K562 (cell line): Measurements from ENCODE around the gene HOXA11. TPM values are rescaled to one million over a fixed set of nuclear protein-coding genes. Genes with fewer than 3 reads are reported as not detected.
A peak's percentile ranks its signal among the peaks of the same experiment; 100 is the strongest.

Experiments
- ATAC-seq: fragments of 200-7000 bp; cut with Tn5 transposase; 3 replicates; pipeline ENCODE4 v1.9.1; 2020; ENCODE audit warnings: moderate library complexity
- BruUV-seq: library from RNA; stranded (reverse); fragments of 400-500 nt; replicated peaks from 2 replicates; lab custom pipeline; 2021; lab: Mats Ljungman, UMichigan
- CTCF ChIA-PET: fragments of 300-600 bp; formaldehyde crosslinking; extraction: SDS; loops from one replicate; lab custom pipeline; 2021; ENCODE audit warnings: low intra/inter-chr PET ratio; lab: Yijun Ruan, JAX
- POLR2A ChIA-PET: fragments of 300-600, 350-650 bp; sonication (Branson Sonifier 250); formaldehyde crosslinking; extraction: SDS; loops from one replicate; lab custom pipeline; 2021; ENCODE audit warnings: antibody characterized with exemption, inconsistent platforms; lab: Yijun Ruan, JAX
- DNase-seq, 4 experiments: peaks; one replicate each; pipeline versions ENCODE4 v3.0.0 to v3.0.0-alpha.2; 2011 to 2018; ENCODE audit warnings: low spot score in 3 of 4, mixed read lengths in 3 of 4; ENCODE audit errors: extremely low read depth in 1 of 4
- FAIRE-seq: peaks from 2 replicates; lab custom pipeline; 2011; peaks lifted over from hg19 to GRCh38; lab: Jason Lieb, UNC
- H2AFZ ChIP-seq: 2 replicates; pipeline ENCODE4 v1.6.0; 2011; ENCODE audit warnings: low read depth, low read length, control low read depth, inconsistent platforms
- H3K27ac ChIP-seq: fragments of 200-600 bp; 3 replicates; pipeline ENCODE4 v1.8.0; 2011; ENCODE audit warnings: low read depth, mild to moderate bottlenecking, control low read depth, inconsistent platforms, low read length, moderate library complexity, mixed read lengths; ENCODE audit errors: extremely low read depth
- H3K27me3 ChIP-seq, 2 experiments: fragments of 300-600 bp in 1 of 2; 2 replicates in 1 of 2; 3 replicates in 1 of 2; pipeline versions ENCODE4 v1.6.0 to v1.8.0; 2011; ENCODE audit warnings: inconsistent platforms in 2 of 2, low read length in 2 of 2, mild to moderate bottlenecking in 1 of 2, mixed read lengths in 1 of 2, moderate library complexity in 1 of 2; ENCODE audit not compliant: control insufficient read depth in 2 of 2, insufficient read depth in 2 of 2
- H3K36me3 ChIP-seq: fragments of 300-600 bp; 3 replicates; pipeline ENCODE4 v1.8.0; 2011; ENCODE audit warnings: mild to moderate bottlenecking, low read length, inconsistent platforms; ENCODE audit not compliant: control insufficient read depth, insufficient read depth
- H3K4me1 ChIP-seq, 2 experiments: fragments of 200-600 bp in 1 of 2; replicated peaks in 1 of 2; 2 replicates in 1 of 2; 3 replicates in 1 of 2; pipeline versions ENCODE4 v1.5.1 to v1.8.0; 2011; ENCODE audit warnings: inconsistent platforms in 2 of 2, low read length in 2 of 2, mild to moderate bottlenecking in 1 of 2, mixed read lengths in 1 of 2, moderate library complexity in 1 of 2; ENCODE audit not compliant: control insufficient read depth in 2 of 2, insufficient read depth in 2 of 2
- H3K4me2 ChIP-seq: 2 replicates; pipeline ENCODE4 v1.6.1; 2011; ENCODE audit warnings: low read length, control low read depth, inconsistent platforms, mixed read lengths; ENCODE audit not compliant: insufficient read depth
- H3K4me3 ChIP-seq: fragments of 200-600 bp; sonication (generic), shearing (Covaris generic); 2 replicates; pipeline ENCODE4 v1.5.1; 2016; ENCODE audit warnings: control low read depth, inconsistent platforms
- H3K79me2 ChIP-seq: fragments of 200-600 bp; 3 replicates; pipeline ENCODE4 v1.8.0; 2011; ENCODE audit warnings: low read length, inconsistent platforms; ENCODE audit not compliant: control insufficient read depth, insufficient read depth
- H3K9ac ChIP-seq, 2 experiments: 2 replicates each; pipeline versions ENCODE4 v1.6.0 to v1.6.1; 2011; ENCODE audit warnings: low read depth in 2 of 2, low read length in 2 of 2, control low read depth in 1 of 2, inconsistent platforms in 1 of 2, mild to moderate bottlenecking in 1 of 2, mixed read lengths in 1 of 2; ENCODE audit not compliant: insufficient read depth in 1 of 2
- H3K9me1 ChIP-seq: one replicate; pipeline ENCODE4 v1.6.0; 2011; ENCODE audit warnings: inconsistent platforms, mild to moderate bottlenecking, low read length, moderate library complexity; ENCODE audit not compliant: control insufficient read depth, insufficient read depth
- H3K9me3 ChIP-seq: replicated peaks from 2 replicates; pipeline ENCODE4 v1.5.1; 2011; ENCODE audit warnings: low read depth, low read length, inconsistent platforms; ENCODE audit not compliant: control insufficient read depth, insufficient read depth
- H4K20me1 ChIP-seq: replicated peaks from 2 replicates; pipeline ENCODE4 v1.6.1; 2011; ENCODE audit warnings: low read length, inconsistent platforms, mixed read lengths; ENCODE audit not compliant: control insufficient read depth, insufficient read depth
- CBX8 ChIP-seq: fragments of 200-600 bp; sonication (generic); IDR thresholded peaks from 2 replicates; pipeline ENCODE4 v1.6.1; 2012; ENCODE audit warnings: borderline replicate concordance, mixed run types, low read depth, mild to moderate bottlenecking, moderate library complexity, mixed read lengths, low read length, control low read depth, inconsistent platforms; ENCODE audit not compliant: poor library complexity, severe bottlenecking; ENCODE audit errors: extremely low read depth
- MAZ ChIP-seq, 2 experiments: fragments of 450-650 bp in 1 of 2; sonication (generic) in 1 of 2; formaldehyde crosslinking; IDR thresholded peaks in 1 of 2; conservative IDR thresholded peaks in 1 of 2; 2 replicates each; pipeline versions ENCODE4 v1.4.0 to v1.5.0; 2020; ENCODE audit warnings: mild to moderate bottlenecking in 1 of 2, missing genetic modification reagents in 1 of 2
- PCBP1 ChIP-seq: fragments of 200-400 bp; formaldehyde crosslinking; IDR thresholded peaks from 2 replicates; pipeline ENCODE4 v1.6.1; 2018; ENCODE audit warnings: mild to moderate bottlenecking, low read depth, low read length; ENCODE audit not compliant: poor library complexity, severe bottlenecking
- WGBS: fragments of 100-300 bp; shearing (Covaris generic); methylation state at CpG from one replicate; pipeline ENCODE4 v1.1.6; 2016; ENCODE audit warnings: low coverage, mixed read lengths; ENCODE audit not compliant: insufficient coverage; ENCODE audit errors: missing lambda C conversion rate; 5-methylcytosine and 5-hydroxymethylcytosine counted together
- in situ Hi-C: fragments of 300-500 bp; cut with MboI; formaldehyde crosslinking; loops from 4 replicates; pipeline ENCODE4 v1.15.0; 2018; ENCODE audit warnings: inconsistent platforms, mixed read lengths
- intact Hi-C: fragments of 100-400 bp; cut with micrococcal nuclease; formaldehyde crosslinking; loops from 2 replicates; pipeline ENCODE4 v1.14.2; 2022
- polyA plus RNA-seq, 8 experiments: library from polyadenylated mRNA; depleted of rRNA in 4 of 8; stranded (reverse) in 5 of 8; unstranded in 3 of 8; fragments of >200 nt; fragmentation: Nextera tagmentation in 2 of 8; fragmentation: Illumina TruSeq in 1 of 8; extraction: Ambion mirVana in 2 of 8; extraction: Trizol in 1 of 8; gene quantifications; 2 replicates each; pipeline versions ENCODE4 v1.2.1 to v1.2.3, GENCODE V29; 2011 to 2014; ENCODE audit warnings: inconsistent platforms in 1 of 8, missing spikeins in 1 of 8
- total RNA-seq, 7 experiments: library from RNA; depleted of rRNA in 6 of 7; stranded (reverse); fragments of >200 nt in 6 of 7; fragmentation: Illumina TruSeq in 2 of 7; extraction: Trizol in 2 of 7; gene quantifications; 2 replicates each; pipeline versions ENCODE4 v1.2.1 to v1.2.3, GENCODE V29; 2011 to 2021; ENCODE audit warnings: low replicate concordance in 1 of 7

The HOXA11 gene
- total and polyA plus RNA-seq, 9 of the 15 experiments (the other 6 are each of a cell fraction or from before 2014, with no cell fraction given), result not detected

DNA sequence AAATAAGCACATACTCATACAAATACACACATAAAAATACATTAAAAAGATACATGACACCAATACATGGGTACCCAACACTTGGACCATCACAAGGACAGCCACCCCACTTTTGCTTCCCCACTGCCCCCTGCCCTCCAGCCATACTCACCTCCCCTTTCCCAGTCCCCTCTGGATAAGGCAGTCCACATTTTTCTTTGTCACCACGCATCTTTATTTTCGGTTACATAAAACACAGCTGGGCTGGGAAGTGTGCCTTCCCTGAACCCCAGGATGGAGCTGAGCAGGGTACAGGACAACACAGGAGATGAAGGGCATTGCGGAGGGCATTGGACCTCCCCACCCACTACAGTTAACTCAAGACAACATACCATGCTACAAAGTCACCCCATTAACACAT lies 31.5 kb downstream of the HOXA11 start:
- 3% methylated on average over 3 of the region's 3 CpGs for WGBS
- no peaks in the 10 kb centered on the region for H3K79me2 ChIP-seq
- ChIA-PET CTCF (no interaction called here), POLR2A (no interaction called here)
- ATAC-seq (no peak), DNase-seq (no peak), FAIRE-seq (no peak)
- in situ Hi-C loops (loop anchor here (25.0 kb wide), 3 partner anchors 641 to 1266 kb away; no protein-coding TSS in a partner anchor), intact Hi-C loops (no loop called here)
- H3K4me2 ChIP-seq, result no peak overlapping the region
- peaks cover 0 to 15% of the 10 kb centered on the region in 2 experiments; a peak in 2 of 5 replicates for H3K4me1 ChIP-seq
- H3K9me1 ChIP-seq, result no peaks in the 10 kb centered on the region
- H3K9ac ChIP-seq, result no peak overlapping the region
- no peak overlapping the region for H3K27ac ChIP-seq
- TF ChIP-seq PCBP1, result no peak
- H3K36me3 ChIP-seq, result no peaks in the 10 kb centered on the region
- no peaks in the 10 kb centered on the region for H3K9me3 ChIP-seq
- no peaks in the 10 kb centered on the region for H4K20me1 ChIP-seq
- peaks cover 38 to 89% of the 10 kb centered on the region in 2 experiments for H3K27me3 ChIP-seq
- BruUV-seq, result no TSS peak
- H2AFZ ChIP-seq, result no peak overlapping the region
- no peak overlapping the region for H3K4me3 ChIP-seq

DNA sequence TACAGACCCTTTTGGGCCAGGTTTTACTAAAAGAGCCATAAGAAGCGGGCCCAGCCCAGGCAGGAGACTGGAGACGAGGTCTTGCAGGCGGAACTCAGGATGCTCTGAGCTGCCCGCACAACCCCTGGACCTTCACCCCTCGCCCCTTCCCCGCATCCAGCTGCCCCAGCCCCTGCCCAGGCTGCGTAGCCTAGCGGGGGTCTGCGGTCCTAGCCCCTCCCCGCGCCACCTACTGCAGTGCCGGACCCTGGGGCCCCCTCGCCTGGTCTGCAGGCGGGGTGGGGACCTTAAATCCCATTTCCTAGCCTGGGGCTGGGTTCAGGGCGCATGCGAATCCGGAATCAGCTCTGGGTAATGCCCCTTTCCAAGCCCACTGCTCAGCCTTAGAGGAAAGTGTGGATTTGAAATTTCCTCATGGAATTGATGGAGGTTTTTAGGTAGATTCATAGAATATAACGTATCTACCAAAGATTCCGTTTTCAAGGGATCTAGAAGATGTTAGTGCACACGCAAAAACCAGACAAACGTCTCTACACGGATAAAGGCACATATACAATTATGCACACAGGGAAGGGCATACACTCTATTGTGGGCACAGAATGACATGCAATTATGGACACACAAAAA lies 32.1 kb downstream of the HOXA11 start:
- peaks cover 0 to 15% of the 10 kb centered on the region in 2 experiments; a peak in 2 of 5 replicates for H3K4me1 ChIP-seq
- no peaks in the 10 kb centered on the region for H3K79me2 ChIP-seq
- no peaks in the 10 kb centered on the region for H3K9me3 ChIP-seq
- no peak overlapping the region for H3K4me2 ChIP-seq
- no peak for DNase-seq
- no peak for ATAC-seq
- in situ Hi-C loops, result loop anchor here (25.0 kb wide), 3 partner anchors 641 to 1266 kb away; no protein-coding TSS in a partner anchor
- no TSS peak for BruUV-seq
- H4K20me1 ChIP-seq, result no peaks in the 10 kb centered on the region
- H3K36me3 ChIP-seq, result no peaks in the 10 kb centered on the region
- H3K9ac ChIP-seq, result no peak overlapping the region
- peaks cover 42 to 92% of the 10 kb centered on the region in 2 experiments for H3K27me3 ChIP-seq
- ChIA-PET POLR2A (no interaction called here), CTCF (no interaction called here)
- TF ChIP-seq CBX8, result peak; percentile 74
- TF ChIP-seq MAZ (CRISPR knock-in tag; conservative IDR thresholded peaks at IDR 0.05 in 1 of 2, IDR thresholded peaks at IDR 0.05 in 1 of 2), result no peak
- H2AFZ ChIP-seq, result no peak overlapping the region
- H3K9me1 ChIP-seq, result no peaks in the 10 kb centered on the region
- no peak overlapping the region for H3K27ac ChIP-seq
- FAIRE-seq, result no peak
- WGBS, result 2% methylated on average over 19 of the region's 22 CpGs
- intact Hi-C loops, result no loop called here
- no peak overlapping the region for H3K4me3 ChIP-seq
